SK-N-SH treated with all-trans-retinoic acid at 6 μM for 48 hours (cell line): Measurements from ENCODE around the gene ORAI2.

Experiments
- CREB5 ChIP-seq: fragments of 250-450 bp; sonication (Bioruptor Pico); IDR thresholded peaks from 2 replicates; pipeline ENCODE4 v1.5.1; 2020; ENCODE audit warnings: low read depth, mild to moderate bottlenecking, moderate library complexity
- CSDC2 ChIP-seq: fragments of 250-450 bp; sonication (Bioruptor Pico); IDR thresholded peaks from 2 replicates; pipeline ENCODE4 v1.5.0; 2020; ENCODE audit warnings: mild to moderate bottlenecking, moderate library complexity
- ESRRG ChIP-seq: fragments of 250-450 bp; sonication (Bioruptor Pico); IDR thresholded peaks from 2 replicates; pipeline ENCODE4 v1.6.1; 2021; ENCODE audit warnings: mild to moderate bottlenecking
- ISL1 ChIP-seq: fragments of 250-450 bp; sonication (Bioruptor Pico); IDR thresholded peaks from 2 replicates; pipeline ENCODE4 v2.1.2; 2022; ENCODE audit warnings: mild to moderate bottlenecking, moderate library complexity
- OSR1 ChIP-seq: fragments of 250-450 bp; sonication (Bioruptor Pico); IDR thresholded peaks from 2 replicates; pipeline ENCODE4 v1.8.0; 2022; ENCODE audit warnings: moderate library complexity, mild to moderate bottlenecking, inconsistent platforms
- POU6F1 ChIP-seq: fragments of 250-450 bp; sonication (Bioruptor Pico); IDR thresholded peaks from 2 replicates; pipeline ENCODE4 v1.8.0; 2021; ENCODE audit warnings: low read depth, mild to moderate bottlenecking, moderate library complexity, borderline replicate concordance
- RARB ChIP-seq: fragments of 250-450 bp; sonication (Bioruptor Pico); IDR thresholded peaks from 2 replicates; pipeline ENCODE4 v1.8.0; 2021; ENCODE audit warnings: mild to moderate bottlenecking, moderate library complexity
- SNAI2 ChIP-seq: fragments of 250-450 bp; sonication (Bioruptor Pico); IDR thresholded peaks from 2 replicates; pipeline ENCODE4 v1.5.0; 2020; ENCODE audit warnings: mild to moderate bottlenecking, moderate library complexity
- TCF4 ChIP-seq: fragments of 250-450 bp; sonication (Bioruptor Pico); IDR thresholded peaks from 2 replicates; pipeline ENCODE4 v1.8.0; 2021; ENCODE audit warnings: mild to moderate bottlenecking, moderate library complexity, borderline replicate concordance
- ZC3H10 ChIP-seq: fragments of 250-450 bp; sonication (Bioruptor Pico); IDR thresholded peaks from 2 replicates; pipeline ENCODE4 v1.5.1; 2021; ENCODE audit warnings: mild to moderate bottlenecking, moderate library complexity
- ZFP3 ChIP-seq: fragments of 250-450 bp; sonication (Bioruptor Pico); IDR thresholded peaks from 2 replicates; pipeline ENCODE4 v1.5.0; 2020; ENCODE audit warnings: mild to moderate bottlenecking, moderate library complexity
- ZFP30 ChIP-seq: fragments of 450-650 bp; formaldehyde crosslinking; IDR thresholded peaks from 2 replicates; pipeline ENCODE4 v1.5.0; 2022; ENCODE audit warnings: mild to moderate bottlenecking, moderate library complexity
- ZNF565 ChIP-seq: fragments of 450-650 bp; formaldehyde crosslinking; conservative IDR thresholded peaks from 2 replicates; pipeline ENCODE4 v1.5.0; 2020; ENCODE audit warnings: low read depth, mild to moderate bottlenecking, moderate library complexity
- ZNF8 ChIP-seq: fragments of 450-650 bp; formaldehyde crosslinking; IDR thresholded peaks from 2 replicates; pipeline ENCODE4 v1.5.0; 2020; ENCODE audit warnings: mild to moderate bottlenecking, moderate library complexity

- TF ChIP-seq ZC3H10 (CRISPR knock-in tag) (no peak), ESRRG (CRISPR knock-in tag) (no peak), TCF4 (CRISPR knock-in tag) (no peak), CREB5 (no peak), POU6F1 (CRISPR knock-in tag) (no peak), ZFP30 (no peak), OSR1 (CRISPR knock-in tag) (no peak), ISL1 (CRISPR knock-in tag) (no peak), SNAI2 (CRISPR knock-in tag) (no peak), RARB (no peak), ZNF565 (CRISPR knock-in tag) (no peak), CSDC2 (no peak), ZNF8 (CRISPR knock-in tag) (no peak), ZFP3 (CRISPR knock-in tag) (no peak)
Measured at GRCh38 chr7:102450242-102450641, 16.9 kb downstream of the ORAI2 start.
